Caco-2 (cell line): Measurements from ENCODE around the gene SORCS2. TPM values are rescaled to one million over a fixed set of nuclear protein-coding genes. Genes with fewer than 3 reads are reported as not detected.

Source experiments
- BruUV-seq: library from RNA; stranded (reverse); fragments of 400-500 nt; replicated peaks from 2 replicates; lab custom pipeline; 2021; lab: Mats Ljungman, UMichigan
- CTCF ChIA-PET: fragments of 300-600 bp; sonication (Branson Sonifier 250); formaldehyde crosslinking; loops from one replicate; lab custom pipeline; 2022; ENCODE audit warnings: antibody characterized with exemption; lab: Charles Lee
- POLR2A ChIA-PET: fragments of 300-600 bp; sonication (Branson Sonifier 250); formaldehyde crosslinking; loops from one replicate; lab custom pipeline; 2022; ENCODE audit warnings: antibody characterized with exemption; lab: Charles Lee
- DNase-seq, 2 experiments: peaks; one replicate each; pipeline versions ENCODE4 v3.0.0 to v3.0.0-alpha.2; 2020 to 2022
- H3K27me3 ChIP-seq: replicated peaks from 2 replicates; pipeline ENCODE4 v1.6.0; 2011; ENCODE audit warnings: low read length; ENCODE audit not compliant: control insufficient read depth, insufficient read depth
- H3K36me3 ChIP-seq: 2 replicates; pipeline ENCODE4 v1.5.1; 2011; ENCODE audit warnings: low read length; ENCODE audit not compliant: control insufficient read depth, insufficient read depth
- H3K4me1 ChIP-seq: fragments of 250-450 bp; sonication (Bioruptor Pico); 2 replicates; pipeline ENCODE4 v1.5.1; 2020; ENCODE audit warnings: mild to moderate bottlenecking
- H3K4me3 ChIP-seq: 2 replicates; pipeline ENCODE4 v1.5.1; 2011; ENCODE audit warnings: low read depth, mild to moderate bottlenecking, control low read depth, low read length
- H3K9me3 ChIP-seq: fragments of 250-450 bp; sonication (Bioruptor Pico); 2 replicates; pipeline ENCODE4 v1.5.1; 2020; ENCODE audit warnings: mild to moderate bottlenecking, moderate library complexity
- H3K27ac Mint-ChIP-seq: one replicate; pipeline ENCODE4 v1.8.0; 2022; ENCODE audit warnings: mixed read lengths; ENCODE audit not compliant: unreplicated experiment
- H3K27me3 Mint-ChIP-seq: one replicate; pipeline ENCODE4 v1.8.0; 2022; ENCODE audit warnings: mixed read lengths; ENCODE audit not compliant: insufficient read depth, unreplicated experiment
- H3K36me3 Mint-ChIP-seq: one replicate; pipeline ENCODE4 v1.8.0; 2022; ENCODE audit warnings: mild to moderate bottlenecking, mixed read lengths; ENCODE audit not compliant: insufficient read depth, unreplicated experiment
- H3K4me1 Mint-ChIP-seq: one replicate; pipeline ENCODE4 v1.8.0; 2022; ENCODE audit warnings: low read depth, mixed read lengths; ENCODE audit not compliant: unreplicated experiment
- H3K4me3 Mint-ChIP-seq: one replicate; pipeline ENCODE4 v1.8.0; 2022; ENCODE audit warnings: mild to moderate bottlenecking, moderate library complexity, mixed read lengths; ENCODE audit not compliant: unreplicated experiment
- H3K9me3 Mint-ChIP-seq: one replicate; pipeline ENCODE4 v1.8.0; 2022; ENCODE audit warnings: mixed read lengths; ENCODE audit not compliant: unreplicated experiment
- intact Hi-C: fragments of 100-400 bp; cut with micrococcal nuclease; formaldehyde crosslinking; loops from one replicate; pipeline ENCODE4 v1.10.0; 2022; ENCODE audit not compliant: unreplicated experiment
- total RNA-seq: library from RNA; stranded (reverse); gene quantifications from 2 replicates; pipeline ENCODE4 v1.2.3, GENCODE V29; 2022
- TF ChIP-seq, protein P1 (sequence below), 2 experiments: fragments of 200-600 bp in 1 of 2; IDR thresholded peaks; 1 replicate in 1 of 2; 2 replicates in 1 of 2; pipeline versions ENCODE4 v1.5.1 to v1.8.0; 2011 to 2022; ENCODE audit warnings: antibody characterized with exemption in 1 of 2, control low read depth in 1 of 2, inconsistent platforms in 1 of 2, low read depth in 1 of 2, low read length in 1 of 2, mild to moderate bottlenecking in 1 of 2, moderate library complexity in 1 of 2; ENCODE audit not compliant: insufficient read depth in 1 of 2, severe bottlenecking in 1 of 2, unreplicated experiment in 1 of 2

Gene SORCS2
- total RNA-seq, 1 experiment from 2014 or later: 1.6 TPM

DNA sequence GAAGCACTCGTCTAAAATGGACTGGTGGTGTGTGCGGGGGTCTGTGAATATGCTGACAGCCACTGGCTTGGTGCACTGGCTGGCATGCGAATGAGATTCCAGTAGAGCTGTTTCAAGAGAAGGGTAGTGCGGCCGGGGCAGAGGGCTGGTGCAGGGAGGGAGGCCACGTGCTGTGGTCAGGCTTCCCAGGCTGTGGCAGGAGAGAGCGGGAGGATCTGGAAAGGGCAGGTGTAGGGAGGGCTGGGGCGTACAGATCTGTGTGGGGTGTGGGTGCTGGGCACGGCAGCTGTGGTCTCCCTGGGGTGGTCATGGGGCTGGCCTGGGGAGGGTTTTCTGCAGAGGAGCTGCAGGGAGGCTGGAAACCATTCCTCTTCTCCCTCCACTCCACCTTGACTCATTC is 30.2 kb downstream of the SORCS2 start:
- no peaks in the 10 kb centered on the region for H3K36me3 Mint-ChIP-seq
- no peak overlapping the region for H3K27ac Mint-ChIP-seq
- no peak overlapping the region for H3K4me3 ChIP-seq
- no peak for DNase-seq
- ChIA-PET CTCF (interaction anchor here (0.6 kb wide), 1 partner anchor 107 kb away, joined by 5 read pairs; no protein-coding TSS in a partner anchor), POLR2A (no interaction called here)
- H3K9me3 ChIP-seq: no peaks in the 10 kb centered on the region
- no peak overlapping the region for H3K4me3 Mint-ChIP-seq
- TF ChIP-seq, protein P1, sequence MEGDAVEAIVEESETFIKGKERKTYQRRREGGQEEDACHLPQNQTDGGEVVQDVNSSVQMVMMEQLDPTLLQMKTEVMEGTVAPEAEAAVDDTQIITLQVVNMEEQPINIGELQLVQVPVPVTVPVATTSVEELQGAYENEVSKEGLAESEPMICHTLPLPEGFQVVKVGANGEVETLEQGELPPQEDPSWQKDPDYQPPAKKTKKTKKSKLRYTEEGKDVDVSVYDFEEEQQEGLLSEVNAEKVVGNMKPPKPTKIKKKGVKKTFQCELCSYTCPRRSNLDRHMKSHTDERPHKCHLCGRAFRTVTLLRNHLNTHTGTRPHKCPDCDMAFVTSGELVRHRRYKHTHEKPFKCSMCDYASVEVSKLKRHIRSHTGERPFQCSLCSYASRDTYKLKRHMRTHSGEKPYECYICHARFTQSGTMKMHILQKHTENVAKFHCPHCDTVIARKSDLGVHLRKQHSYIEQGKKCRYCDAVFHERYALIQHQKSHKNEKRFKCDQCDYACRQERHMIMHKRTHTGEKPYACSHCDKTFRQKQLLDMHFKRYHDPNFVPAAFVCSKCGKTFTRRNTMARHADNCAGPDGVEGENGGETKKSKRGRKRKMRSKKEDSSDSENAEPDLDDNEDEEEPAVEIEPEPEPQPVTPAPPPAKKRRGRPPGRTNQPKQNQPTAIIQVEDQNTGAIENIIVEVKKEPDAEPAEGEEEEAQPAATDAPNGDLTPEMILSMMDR (IDR thresholded peaks at IDR 0.05; ENCODE audit: insufficient read depth in 1 of 2, low read depth in 1 of 2, low read length in 1 of 2, severe bottlenecking in 1 of 2, unreplicated experiment in 1 of 2): no peak
- peaks cover 15% of the 10 kb centered on the region for H3K4me1 Mint-ChIP-seq
- H3K27me3 Mint-ChIP-seq: no peaks in the 10 kb centered on the region
- no peaks in the 10 kb centered on the region; the same call in 1 of the 2 replicates for H3K36me3 ChIP-seq
- no peaks in the 10 kb centered on the region for H3K27me3 ChIP-seq
- H3K4me1 ChIP-seq: peaks cover 12% of the 10 kb centered on the region
- no peaks in the 10 kb centered on the region for H3K9me3 Mint-ChIP-seq
- no TSS peak for BruUV-seq
- intact Hi-C loops: no loop called here

DNA sequence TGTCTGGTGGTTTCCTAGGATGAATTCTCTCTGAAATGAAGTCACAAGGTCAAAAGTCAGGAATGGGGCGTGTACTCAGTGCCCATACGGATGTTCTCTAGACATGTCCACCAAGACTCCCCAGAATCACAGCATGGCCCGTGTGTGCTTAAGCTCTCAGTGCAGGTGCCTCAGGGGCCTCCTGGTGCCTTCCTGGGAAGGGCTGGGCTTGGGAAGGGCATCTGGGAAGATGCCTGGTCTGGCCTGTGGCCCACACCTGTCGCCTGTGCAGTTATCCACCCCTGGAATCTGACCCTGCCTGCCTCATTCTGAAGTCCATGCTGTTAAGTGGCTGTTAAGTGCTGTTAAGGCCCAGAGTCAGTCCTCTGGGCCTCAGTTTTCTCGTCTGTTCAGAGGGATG is 31.2 kb downstream of the SORCS2 start:
- Mint-ChIP-seq H3K36me3 (no peaks in the 10 kb centered on the region), H3K9me3 (no peaks in the 10 kb centered on the region), H3K27ac (no peak overlapping the region), H3K4me3 (no peak overlapping the region), H3K4me1 (peaks cover 8% of the 10 kb centered on the region), H3K27me3 (no peaks in the 10 kb centered on the region)
- DNase-seq: no peak
- CTCF ChIA-PET: no interaction called here
- no TSS peak for BruUV-seq
- Histone ChIP-seq H3K4me1 (peaks cover 2% of the 10 kb centered on the region; the same call in 1 of the 2 replicates), H3K9me3 (no peaks in the 10 kb centered on the region), H3K27me3 (no peaks in the 10 kb centered on the region), H3K4me3 (no peak overlapping the region), H3K36me3 (no peaks in the 10 kb centered on the region; the same call in 1 of the 2 replicates)
- TF ChIP-seq, protein P1 (IDR thresholded peaks at IDR 0.05; ENCODE audit: insufficient read depth in 1 of 2, low read depth in 1 of 2, low read length in 1 of 2, severe bottlenecking in 1 of 2, unreplicated experiment in 1 of 2): no peak
- POLR2A ChIA-PET: no interaction called here
- intact Hi-C loops: no loop called here

DNA sequence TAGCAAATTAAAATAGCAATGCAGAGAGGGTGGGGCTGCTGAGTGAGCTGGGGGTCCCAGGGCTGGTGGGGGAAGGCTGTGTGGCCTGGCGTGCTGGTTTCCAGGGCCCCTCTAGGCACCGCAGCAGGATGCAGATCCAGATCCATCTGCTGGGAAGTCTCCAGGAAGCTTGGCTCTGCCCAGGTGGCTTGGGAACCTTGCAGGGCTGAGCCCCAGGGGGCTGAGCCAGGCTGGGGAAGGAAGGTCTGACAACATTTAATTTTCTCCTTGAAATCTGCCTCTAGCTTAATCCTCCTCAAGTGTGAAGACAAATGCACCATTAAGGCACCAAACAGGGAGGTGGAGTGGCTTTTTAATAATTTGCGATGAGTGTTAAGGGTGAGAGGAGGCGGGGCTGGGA is 31.7 kb downstream of the SORCS2 start:
- CTCF ChIA-PET: no interaction called here
- BruUV-seq: no TSS peak

More for the DNA sequence above, 31.7 kb downstream of the SORCS2 start:
- POLR2A ChIA-PET: no interaction called here
- no peak overlapping the region for H3K4me3 ChIP-seq
- Mint-ChIP-seq H3K4me1 (peaks cover 3% of the 10 kb centered on the region), H3K9me3 (no peaks in the 10 kb centered on the region), H3K27ac (no peak overlapping the region), H3K36me3 (no peaks in the 10 kb centered on the region), H3K27me3 (no peaks in the 10 kb centered on the region), H3K4me3 (no peak overlapping the region)
- intact Hi-C loops: no loop called here
- no peaks in the 10 kb centered on the region for H3K27me3 ChIP-seq
- H3K9me3 ChIP-seq: no peaks in the 10 kb centered on the region
- TF ChIP-seq, protein P1 (IDR thresholded peaks at IDR 0.05; ENCODE audit: insufficient read depth in 1 of 2, low read depth in 1 of 2, low read length in 1 of 2, severe bottlenecking in 1 of 2, unreplicated experiment in 1 of 2): no peak
- no peak for DNase-seq
- H3K4me1 ChIP-seq: no peaks in the 10 kb centered on the region
- H3K36me3 ChIP-seq: no peaks in the 10 kb centered on the region; the same call in 1 of the 2 replicates
